HG03520 (cell line): Measurements from ENCODE around the gene ENDOD1.

ENCODE experiments used
- ATAC-seq: cut with Tn5 transposase; IDR thresholded peaks from one replicate; pipeline ENCODE4 v1.9.1; 2021; ENCODE audit warnings: mild to moderate bottlenecking, moderate library complexity; ENCODE audit not compliant: unreplicated experiment

ENDOD1 gene

GRCh38 chr11:95138448-95138847 is 48.8 kb downstream of the ENDOD1 start:
- peak; percentile 92 for ATAC-seq

GRCh38 chr11:95140397-95141033 is 50.9 kb downstream of the ENDOD1 start:
- no peak for ATAC-seq

DNA sequence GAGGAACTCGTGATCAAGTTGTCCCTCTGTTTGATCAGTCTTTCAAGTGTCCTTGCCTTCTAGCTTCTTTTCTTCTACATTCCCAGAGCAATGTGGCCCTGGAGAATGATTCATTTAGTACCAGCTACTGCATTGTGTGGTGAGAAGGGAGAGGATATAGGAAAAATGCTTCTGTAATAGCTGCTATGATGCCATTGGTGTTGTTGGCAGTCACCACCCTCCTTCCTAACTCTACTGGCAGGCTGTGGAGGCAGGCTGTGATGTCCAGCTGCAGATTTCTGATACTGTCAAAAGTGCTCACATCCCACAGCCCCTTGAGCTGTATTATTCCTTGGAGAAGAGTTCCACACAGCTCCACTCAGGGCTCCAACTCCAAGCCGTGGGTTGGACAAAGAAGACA is 52.8 kb downstream of the ENDOD1 start:
- no peak for ATAC-seq

- ATAC-seq: no peak
These were observed 53.5 kb downstream of the ENDOD1 start for GRCh38 chr11:95143106-95143681.

DNA sequence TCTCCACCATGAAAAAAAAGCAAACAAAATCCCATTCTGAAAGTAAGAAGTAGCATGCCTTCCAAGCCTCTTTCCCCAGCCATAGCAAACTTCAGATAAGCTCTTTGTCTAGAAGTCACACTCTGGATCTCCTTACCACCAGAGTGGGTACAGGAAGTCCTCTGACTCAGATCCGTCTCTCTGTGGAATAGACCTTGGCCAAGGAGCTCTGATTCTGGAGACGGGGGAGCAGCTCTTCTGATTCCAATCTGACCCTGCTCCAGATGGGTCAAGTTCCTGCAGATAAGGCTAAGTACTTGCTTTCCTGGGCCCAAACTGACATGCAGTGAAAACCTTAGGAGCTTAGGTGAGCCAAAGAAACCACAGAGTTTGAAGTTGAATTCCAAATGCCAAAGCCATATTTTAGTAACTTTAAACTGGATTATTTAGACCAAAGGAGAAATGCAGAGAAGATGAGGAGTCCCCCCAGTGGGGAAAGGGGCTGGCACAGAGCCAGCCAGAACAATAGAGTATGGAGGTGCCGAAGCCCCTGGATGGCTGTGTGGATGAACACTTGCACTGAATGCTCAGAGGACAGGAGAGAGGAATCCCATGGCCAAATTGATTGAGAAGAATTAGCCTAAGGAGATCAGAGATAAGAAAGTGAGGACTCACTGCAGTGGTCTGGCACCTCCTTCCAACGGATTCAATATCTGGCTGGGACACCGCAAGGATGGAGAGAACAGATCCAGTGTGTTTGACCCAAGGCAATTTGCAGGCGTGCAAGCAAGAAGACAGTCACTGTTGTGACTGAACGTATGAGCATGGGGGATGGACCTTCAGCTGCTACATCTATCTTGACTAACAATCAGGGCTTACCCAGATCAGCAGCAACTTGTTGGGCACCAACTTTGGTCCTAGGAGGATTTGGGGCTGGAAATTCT is 54.9 kb downstream of the ENDOD1 start:
- no peak for ATAC-seq

DNA sequence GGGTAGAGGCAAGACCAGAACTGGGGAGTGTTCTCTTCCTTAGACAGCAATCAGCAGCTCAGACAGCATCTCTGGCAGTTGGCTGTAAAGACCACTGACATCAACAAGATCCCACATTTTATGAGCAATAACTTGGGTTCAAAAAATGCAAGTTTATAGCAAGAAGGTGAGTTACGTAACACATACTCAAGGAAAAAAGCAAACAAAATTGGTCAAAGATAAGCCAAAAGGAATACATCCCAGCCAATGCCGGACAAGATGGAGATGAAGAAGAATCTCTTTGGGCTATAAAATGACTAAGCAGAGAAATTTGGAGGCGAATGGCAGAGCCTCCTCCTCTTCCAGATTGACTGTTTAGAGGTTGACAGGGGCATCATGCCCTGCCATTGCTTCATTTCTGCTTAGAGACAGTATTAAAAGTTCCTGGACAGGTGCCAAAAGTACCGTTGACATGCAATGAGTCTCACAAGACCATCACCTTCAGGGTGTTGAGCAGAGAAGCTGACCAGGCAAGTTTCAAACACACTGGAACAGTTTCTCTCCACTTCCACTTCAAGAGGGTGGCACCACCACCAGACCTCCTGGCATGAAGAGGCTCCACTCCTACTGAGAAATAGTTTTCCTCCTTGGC is 55.9 kb downstream of the ENDOD1 start:
- ATAC-seq: no peak

GRCh38 chr11:95147364-95147905 is 57.8 kb downstream of the ENDOD1 start:
- ATAC-seq: no peak

DNA sequence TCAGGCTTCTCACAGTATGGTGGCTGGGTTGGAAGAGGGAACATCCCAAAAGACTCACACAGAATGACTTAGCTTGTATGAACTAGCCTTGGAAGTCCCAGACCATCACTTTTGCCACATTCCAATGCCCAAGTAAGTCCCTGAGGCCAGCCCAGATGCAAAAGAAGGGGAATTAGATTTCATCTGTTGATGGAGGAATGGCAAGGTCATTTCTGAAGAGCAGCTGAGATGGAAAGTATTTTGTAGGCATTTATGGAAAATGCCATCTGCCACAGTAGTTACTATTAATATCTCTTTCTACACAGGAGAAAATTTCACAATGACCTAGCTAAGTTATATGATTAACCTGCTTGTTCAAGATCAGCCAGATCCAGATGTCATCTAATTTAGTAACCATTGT is 58.8 kb downstream of the ENDOD1 start:
- ATAC-seq: no peak

DNA sequence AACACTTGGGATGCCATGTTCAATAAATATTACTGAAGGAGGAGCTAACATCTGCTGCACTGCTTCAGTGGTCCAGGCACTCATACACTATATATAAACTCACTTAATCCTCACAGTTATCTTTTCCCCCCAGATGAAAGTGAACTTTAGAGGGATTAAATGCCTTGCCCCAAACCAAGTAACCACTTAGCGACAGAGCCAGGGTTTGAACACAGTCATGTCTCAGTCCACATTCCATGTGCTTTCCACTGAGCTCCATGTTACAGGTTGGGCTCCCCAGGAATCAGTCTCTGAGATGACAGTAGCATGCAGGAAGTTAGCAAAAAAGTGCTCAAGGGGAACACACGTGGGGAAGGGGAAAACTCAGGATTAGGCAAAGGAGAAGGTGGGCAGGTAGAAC is 59.3 kb downstream of the ENDOD1 start:
- no peak for ATAC-seq

DNA sequence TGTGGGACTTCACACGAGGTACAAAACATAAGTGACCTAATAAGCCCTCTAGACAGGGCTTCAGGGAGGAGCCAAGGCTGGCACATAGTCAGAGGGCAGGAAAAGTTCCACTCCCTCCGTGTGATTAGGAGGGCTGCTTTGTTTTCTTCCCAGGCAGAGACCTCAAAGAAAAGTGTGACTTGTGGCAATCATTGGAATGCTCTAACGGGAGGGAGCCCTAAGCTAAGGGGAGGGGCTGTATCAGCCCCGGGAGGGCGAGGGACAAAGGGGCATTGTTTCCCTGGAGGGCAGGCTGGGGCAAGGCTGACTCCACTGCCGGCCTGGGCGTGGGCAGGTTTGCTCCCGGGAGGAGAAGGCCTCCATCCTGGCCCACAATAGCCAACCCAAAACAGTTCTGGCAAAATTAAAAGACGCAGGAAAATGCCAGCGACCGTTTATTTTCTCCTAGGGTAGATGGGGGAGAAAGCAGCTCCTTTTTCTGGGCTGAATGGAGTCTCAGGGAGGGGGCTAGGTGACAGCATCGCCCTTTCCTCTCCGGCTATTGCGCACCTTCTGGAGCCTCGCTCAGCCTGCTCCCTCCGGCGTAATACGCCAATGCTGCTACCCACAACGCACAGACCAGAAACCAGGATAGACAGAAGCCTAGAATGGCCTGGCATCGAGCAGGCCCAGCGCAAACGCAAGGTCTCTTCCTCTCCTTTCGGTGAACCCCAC is 60.2 kb downstream of the ENDOD1 start:
- no peak for ATAC-seq

- peak; percentile 84 for ATAC-seq
These were observed 61.5 kb downstream of the ENDOD1 start for GRCh38 chr11:95150956-95151684.

GRCh38 chr11:95152876-95153856 is 63.5 kb downstream of the ENDOD1 start:
- no peak for ATAC-seq

DNA sequence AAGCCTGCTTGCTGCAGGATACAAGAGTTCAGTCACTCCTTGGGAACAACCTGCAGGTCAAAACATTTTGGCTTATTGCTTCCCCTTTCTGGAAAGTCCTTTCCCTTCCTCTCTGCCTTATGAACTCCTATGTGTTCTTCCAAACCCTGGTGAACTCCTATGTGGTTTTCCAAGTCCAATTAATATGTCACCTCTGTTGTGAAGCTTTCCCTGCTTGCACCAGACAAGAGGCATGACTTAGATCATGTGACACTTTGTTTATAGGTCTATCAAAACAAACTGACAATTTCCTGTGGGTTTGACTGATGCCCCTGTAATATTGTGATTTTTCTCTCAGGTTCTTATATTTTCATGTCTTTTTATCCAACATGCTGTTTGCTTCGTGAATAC is 64.2 kb downstream of the ENDOD1 start:
- no peak for ATAC-seq

DNA sequence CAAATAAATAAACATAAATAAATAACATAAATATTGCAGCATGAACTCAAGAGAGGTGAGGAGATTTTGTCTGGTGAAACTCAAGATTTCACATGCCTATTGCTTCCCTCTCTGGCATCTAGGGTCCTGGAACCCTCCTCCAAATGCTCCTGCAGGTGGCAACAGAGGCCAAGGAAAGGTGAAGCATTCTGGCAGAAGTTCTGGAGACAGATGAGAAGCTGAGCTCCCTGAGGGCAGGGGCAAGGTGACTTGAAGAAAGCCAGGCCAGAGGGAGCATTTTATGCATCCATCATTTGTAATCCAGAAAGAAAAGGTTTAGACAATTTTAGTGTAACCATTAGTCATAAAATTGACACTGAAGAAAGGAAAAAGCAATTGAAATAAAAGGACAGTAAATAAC is 64.9 kb downstream of the ENDOD1 start:
- ATAC-seq: no peak

- ATAC-seq: no peak
These were observed 65.7 kb downstream of the ENDOD1 start for GRCh38 chr11:95155385-95155784.

- no peak for ATAC-seq
These were observed 66.6 kb downstream of the ENDOD1 start for GRCh38 chr11:95156133-95156721.

DNA sequence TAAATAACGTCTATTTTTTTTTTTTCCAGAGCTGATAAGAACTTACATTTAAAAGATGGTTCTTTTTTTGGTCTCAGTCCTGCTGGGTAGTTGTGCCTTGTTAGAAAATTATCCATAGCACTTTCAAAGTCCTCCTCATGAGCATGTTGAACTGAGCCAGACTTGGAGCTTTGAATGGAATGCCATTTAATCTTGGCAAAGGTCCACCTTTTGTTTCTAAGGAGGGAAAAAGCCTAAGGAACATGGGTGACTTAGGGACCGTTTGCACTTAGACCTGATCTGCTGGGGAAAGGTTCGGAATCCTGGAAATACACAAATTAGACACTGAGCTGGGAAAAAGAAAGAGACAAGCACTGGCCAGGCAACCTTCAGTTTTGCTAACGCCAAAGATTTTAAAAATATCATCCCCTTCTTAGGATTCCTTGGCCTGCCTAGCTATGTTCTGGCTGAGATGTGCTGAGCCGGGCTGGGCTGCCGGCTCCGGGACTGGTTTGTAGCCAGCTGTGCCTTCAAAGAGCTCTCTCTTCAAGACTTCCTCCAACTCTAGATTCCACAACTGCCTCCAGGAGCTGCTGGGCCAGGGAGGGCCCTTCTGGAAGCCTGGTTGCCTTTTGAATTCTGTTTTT is 67.4 kb downstream of the ENDOD1 start:
- no peak for ATAC-seq

GRCh38 chr11:95157824-95158223 is 68.2 kb downstream of the ENDOD1 start:
- no peak for ATAC-seq
